GM12878 (cell line): ENCODE measurements around the gene TOX2. TPM values are rescaled to one million over a fixed set of nuclear protein-coding genes. Genes with fewer than 3 reads are reported as not detected.

Source experiments
- ATAC-seq: fragments of 200-7000 bp; cut with Tn5 transposase; 3 replicates; pipeline ENCODE4 v1.9.1; 2020; ENCODE audit warnings: mild to moderate bottlenecking, moderate library complexity
- BruUV-seq: library from RNA; stranded (reverse); fragments of 400-500 nt; replicated peaks from 2 replicates; lab custom pipeline; 2021; lab: Mats Ljungman, UMichigan
- CTCF ChIA-PET: fragments of 300-600 bp; sonication (Branson Sonifier 250); formaldehyde crosslinking; extraction: SDS; loops from one replicate; lab custom pipeline; 2021; ENCODE audit warnings: inconsistent platforms; lab: Yijun Ruan, JAX
- POLR2A ChIA-PET: fragments of 350-600 bp; formaldehyde crosslinking; extraction: SDS; loops from one replicate; lab custom pipeline; 2021; ENCODE audit warnings: inconsistent platforms; lab: Charles Lee
- RAD21 ChIA-PET: fragments of 300-600 bp; sonication (Branson Sonifier 250); formaldehyde crosslinking; loops from one replicate; lab custom pipeline; 2023; ENCODE audit warnings: antibody characterized with exemption; ENCODE audit not compliant: unreplicated experiment; lab: Charles Lee
- SMC1A ChIA-PET: fragments of 300-600 bp; sonication (Branson Sonifier 250); formaldehyde crosslinking; loops from one replicate; lab custom pipeline; 2023; ENCODE audit not compliant: unreplicated experiment, uncharacterized antibody; lab: Charles Lee
- DNase-seq: peaks from one replicate; pipeline ENCODE4 v3.0.0-alpha.2; 2011; ENCODE audit warnings: low read depth, low spot score
- FAIRE-seq: peaks from 3 replicates; lab custom pipeline; 2011; peaks lifted over from hg19 to GRCh38; lab: Jason Lieb, UNC
- H2AFZ ChIP-seq: 2 replicates; pipeline ENCODE4 v1.6.0; 2011; ENCODE audit warnings: low read depth, low read length, control low read depth; ENCODE audit not compliant: control insufficient read depth
- H3K27ac ChIP-seq: 2 replicates; pipeline ENCODE4 v1.5.1; 2011; ENCODE audit warnings: control low read depth; ENCODE audit not compliant: control insufficient read depth, insufficient read depth
- H3K27me3 ChIP-seq, 2 experiments: replicated peaks in 1 of 2; 2 replicates each; pipeline versions ENCODE4 v1.6.0 to v1.6.1; 2011; ENCODE audit warnings: low read length in 1 of 2; ENCODE audit not compliant: control insufficient read depth in 2 of 2, insufficient read depth in 2 of 2
- H3K36me3 ChIP-seq, 2 experiments: 2 replicates each; pipeline ENCODE4 v1.5.1; 2011; ENCODE audit warnings: low read length in 1 of 2; ENCODE audit not compliant: control insufficient read depth in 2 of 2, insufficient read depth in 2 of 2
- H3K4me1 ChIP-seq: 2 replicates; pipeline ENCODE4 v1.6.1; 2011; ENCODE audit warnings: mild to moderate bottlenecking, low read length, moderate library complexity, mixed read lengths; ENCODE audit not compliant: control insufficient read depth, insufficient read depth
- H3K4me2 ChIP-seq: 2 replicates; pipeline ENCODE4 v1.6.0; 2011; ENCODE audit warnings: control low read depth; ENCODE audit not compliant: control insufficient read depth, insufficient read depth
- H3K4me3 ChIP-seq: fragments of 200-600 bp; sonication (generic); 2 replicates; pipeline ENCODE4 v1.5.1; 2016
- H3K79me2 ChIP-seq: 2 replicates; pipeline ENCODE4 v1.6.0; 2011; ENCODE audit warnings: low read length; ENCODE audit not compliant: control insufficient read depth, insufficient read depth
- H3K9ac ChIP-seq: 2 replicates; pipeline ENCODE4 v1.8.0; 2011; ENCODE audit warnings: low read length, control low read depth, mixed read lengths; ENCODE audit not compliant: control insufficient read depth, insufficient read depth
- H3K9me3 ChIP-seq: replicated peaks from 3 replicates; pipeline ENCODE4 v1.5.1; 2011; ENCODE audit warnings: mild to moderate bottlenecking, low read length; ENCODE audit not compliant: control insufficient read depth, insufficient read depth
- H4K20me1 ChIP-seq: 2 replicates; pipeline ENCODE4 v1.6.0; 2011; ENCODE audit not compliant: control insufficient read depth, insufficient read depth
- GATAD2B ChIP-seq: fragments of 450-650 bp; conservative IDR thresholded peaks from 2 replicates; pipeline ENCODE4 v1.6.1; 2017; ENCODE audit warnings: low read depth, mild to moderate bottlenecking, moderate library complexity
- IKZF2 ChIP-seq, 2 experiments: fragments of 450-650 bp; IDR thresholded peaks; 2 replicates each; pipeline ENCODE4 v1.6.1; 2017; ENCODE audit warnings: mild to moderate bottlenecking in 2 of 2, moderate library complexity in 2 of 2
- NBN ChIP-seq: fragments of 450-650 bp; IDR thresholded peaks from 2 replicates; pipeline ENCODE4 v1.6.1; 2016
- NFXL1 ChIP-seq: fragments of 450-650 bp; IDR thresholded peaks from 2 replicates; pipeline ENCODE4 v1.6.1; 2017; ENCODE audit warnings: antibody characterized with exemption, mild to moderate bottlenecking, borderline replicate concordance
- POLR2AphosphoS5 ChIP-seq: IDR thresholded peaks from 2 replicates; pipeline ENCODE4 v1.6.1; 2011; ENCODE audit warnings: mild to moderate bottlenecking, low read length, inconsistent platforms
- RAD21 ChIP-seq: IDR thresholded peaks from 2 replicates; pipeline ENCODE4 v1.6.1; 2011; ENCODE audit warnings: mild to moderate bottlenecking, low read depth, low read length, moderate library complexity; ENCODE audit not compliant: insufficient read depth
- ZSCAN29 ChIP-seq: fragments of 450-650 bp; IDR thresholded peaks from 2 replicates; pipeline ENCODE4 v1.6.1; 2017; ENCODE audit warnings: mild to moderate bottlenecking, moderate library complexity
- WGBS: methylation state at CpG from one replicate; pipeline ENCODE4 v1.1.6; 2016; ENCODE audit warnings: low lambda C conversion rate; ENCODE audit not compliant: insufficient replicate concordance, insufficient coverage; ENCODE audit errors: missing lambda C conversion rate; 5-methylcytosine and 5-hydroxymethylcytosine counted together
- in situ Hi-C: fragments of 300-500 bp; cut with MboI; formaldehyde crosslinking; loops from 9 replicates; pipeline ENCODE4 v1.14.3; 2018; ENCODE audit warnings: mixed read lengths
- intact Hi-C: fragments of 100-400 bp; cut with micrococcal nuclease; formaldehyde crosslinking; loops from one replicate; pipeline ENCODE4 v1.14.2; 2022; ENCODE audit not compliant: unreplicated experiment
- polyA plus RNA-seq, 11 experiments: library from polyadenylated mRNA; depleted of rRNA in 4 of 11; unstranded in 6 of 11; stranded (reverse) in 5 of 11; fragments of >200 nt; fragmentation: Nextera tagmentation in 4 of 11; fragmentation: Illumina TruSeq in 1 of 11; extraction: Ambion mirVana in 4 of 11; extraction: Trizol in 1 of 11; gene quantifications; 1 replicate in 1 of 11; 2 replicates in 10 of 11; pipeline versions ENCODE4 v1.2.1 to v1.2.3, GENCODE V29; 2011 to 2016; ENCODE audit warnings: inconsistent platforms in 2 of 11, missing spikeins in 2 of 11, low read depth in 1 of 11
- total RNA-seq, 4 experiments: library from RNA; depleted of rRNA in 3 of 4; stranded (reverse); fragments of >200 nt in 3 of 4; fragmentation: Illumina TruSeq in 1 of 4; extraction: Trizol in 1 of 4; gene quantifications; 2 replicates each; pipeline versions ENCODE4 v1.2.1 to v1.2.3, GENCODE V29; 2013 to 2021
- TF ChIP-seq, protein P1 (sequence below), 3 experiments: IDR thresholded peaks in 2 of 3; conservative IDR thresholded peaks in 1 of 3; 2 replicates each; pipeline ENCODE4 v1.5.1; 2011; ENCODE audit warnings: low read depth in 3 of 3, low read length in 3 of 3, mild to moderate bottlenecking in 3 of 3, control low read depth in 2 of 3, moderate library complexity in 2 of 3, inconsistent platforms in 1 of 3, mixed read lengths in 1 of 3; ENCODE audit not compliant: control insufficient read depth in 2 of 3, insufficient read depth in 1 of 3; ENCODE audit errors: extremely low read depth in 1 of 3
- TF ChIP-seq, protein P2 (sequence below): fragments of 150-350 bp; IDR thresholded peaks from 2 replicates; pipeline ENCODE4 v1.6.1; 2016; ENCODE audit warnings: low read depth, low read length

TOX2 gene
- total and polyA plus RNA-seq, 10 of the 15 experiments (the other 5 are each of a cell fraction or from before 2014, with no cell fraction given) = 2.6 to 40.5 (median 7.9) TPM

DNA sequence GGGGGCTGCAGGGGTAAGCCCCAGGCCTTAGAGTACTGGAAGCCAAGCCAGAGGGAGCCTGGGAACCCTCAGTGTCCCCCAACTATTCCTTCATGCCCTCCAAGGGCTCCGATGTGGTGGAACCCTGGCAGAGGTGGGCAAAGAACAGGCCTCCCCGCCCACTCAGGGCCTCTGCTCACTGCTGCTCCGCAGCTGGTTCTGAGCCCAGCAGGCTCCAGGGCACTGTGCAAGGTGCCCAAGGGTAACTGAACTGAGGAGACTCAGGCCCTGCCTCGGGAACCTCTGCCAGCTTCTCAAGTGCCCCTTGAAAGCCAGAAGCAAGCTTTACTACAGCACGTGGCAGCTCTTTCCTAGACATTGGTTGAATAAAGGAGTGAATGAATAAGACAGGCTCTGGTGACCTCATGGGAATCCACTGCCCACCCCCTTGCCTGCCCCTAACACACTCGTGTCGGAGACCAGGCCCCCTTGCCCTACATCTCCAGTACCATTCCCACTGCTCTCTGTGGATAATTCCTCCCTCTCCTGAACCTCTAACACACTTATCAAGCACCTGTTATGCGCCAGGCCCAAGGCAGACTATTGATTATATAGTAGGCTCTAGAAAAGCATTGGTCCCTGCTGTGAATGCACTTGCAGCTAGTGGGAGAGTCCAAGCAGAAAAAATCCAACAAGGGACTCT lies 55.0 kb downstream of the TOX2 start (continued):
- no peak for TF ChIP-seq POLR2AphosphoS5
- TF ChIP-seq GATAD2B = no peak
- TF ChIP-seq, protein P1, sequence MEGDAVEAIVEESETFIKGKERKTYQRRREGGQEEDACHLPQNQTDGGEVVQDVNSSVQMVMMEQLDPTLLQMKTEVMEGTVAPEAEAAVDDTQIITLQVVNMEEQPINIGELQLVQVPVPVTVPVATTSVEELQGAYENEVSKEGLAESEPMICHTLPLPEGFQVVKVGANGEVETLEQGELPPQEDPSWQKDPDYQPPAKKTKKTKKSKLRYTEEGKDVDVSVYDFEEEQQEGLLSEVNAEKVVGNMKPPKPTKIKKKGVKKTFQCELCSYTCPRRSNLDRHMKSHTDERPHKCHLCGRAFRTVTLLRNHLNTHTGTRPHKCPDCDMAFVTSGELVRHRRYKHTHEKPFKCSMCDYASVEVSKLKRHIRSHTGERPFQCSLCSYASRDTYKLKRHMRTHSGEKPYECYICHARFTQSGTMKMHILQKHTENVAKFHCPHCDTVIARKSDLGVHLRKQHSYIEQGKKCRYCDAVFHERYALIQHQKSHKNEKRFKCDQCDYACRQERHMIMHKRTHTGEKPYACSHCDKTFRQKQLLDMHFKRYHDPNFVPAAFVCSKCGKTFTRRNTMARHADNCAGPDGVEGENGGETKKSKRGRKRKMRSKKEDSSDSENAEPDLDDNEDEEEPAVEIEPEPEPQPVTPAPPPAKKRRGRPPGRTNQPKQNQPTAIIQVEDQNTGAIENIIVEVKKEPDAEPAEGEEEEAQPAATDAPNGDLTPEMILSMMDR (IDR thresholded peaks at IDR 0.05 in 2 of 3, conservative IDR thresholded peaks at IDR 0.05 in 1 of 3; ENCODE audit: control insufficient read depth in 2 of 3, extremely low read depth in 1 of 3, insufficient read depth in 1 of 3, low read depth in 3 of 3, low read length in 3 of 3) = no peak

DNA sequence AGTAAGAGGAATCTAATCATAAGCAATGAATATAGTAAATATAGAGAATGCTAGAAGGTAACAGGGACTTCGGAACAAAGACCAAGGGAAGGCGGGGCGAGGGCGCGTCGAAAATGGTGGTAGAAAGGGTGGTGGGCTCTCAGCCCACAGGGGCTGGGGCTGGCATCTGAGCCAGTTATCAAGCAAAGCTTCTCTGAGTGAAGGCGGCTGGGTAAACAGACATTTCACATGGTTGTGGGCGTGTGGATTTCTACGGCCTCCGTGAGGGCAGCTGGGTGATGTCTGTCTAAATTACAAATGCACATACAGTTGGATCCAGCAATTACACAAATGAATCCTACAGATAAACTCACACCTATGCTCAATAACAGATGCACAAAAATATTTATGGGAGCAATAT lies 56.6 kb downstream of the TOX2 start:
- H4K20me1 ChIP-seq = no peaks in the 10 kb centered on the region
- no peaks in the 10 kb centered on the region for H3K27me3 ChIP-seq
- H3K9ac ChIP-seq = no peak overlapping the region
- ChIA-PET POLR2A (interaction anchor here (1.0 kb wide), 1 partner anchor 19 kb away, joined by 3 read pairs; no protein-coding TSS in a partner anchor), RAD21 (interaction anchor here (0.6 to 0.9 kb wide), 3 partner anchors 17 to 421 kb away, joined by 3 read pairs; no protein-coding TSS in a partner anchor), SMC1A (interaction anchor here (1.0 to 1.1 kb wide), 3 partner anchors 11 to 223 kb away, joined by 3 read pairs; no protein-coding TSS in a partner anchor), CTCF (interaction anchor here (1.5 kb wide), 2 partner anchors 12 to 52 kb away, joined by 3 to 6 read pairs; no protein-coding TSS in a partner anchor)
- H3K27ac ChIP-seq = no peak overlapping the region
- no peaks in the 10 kb centered on the region for H3K4me1 ChIP-seq
- no peaks in the 10 kb centered on the region for H3K9me3 ChIP-seq
- DNase-seq = no peak
- 93% methylated on average over 10 of the region's 10 CpGs for WGBS
- TF ChIP-seq IKZF2 (IDR thresholded peaks at IDR 0.05) (no peak), NFXL1 (no peak), ZSCAN29 (no peak), RAD21 (no peak), NBN (no peak)
- TF ChIP-seq, protein P2, sequence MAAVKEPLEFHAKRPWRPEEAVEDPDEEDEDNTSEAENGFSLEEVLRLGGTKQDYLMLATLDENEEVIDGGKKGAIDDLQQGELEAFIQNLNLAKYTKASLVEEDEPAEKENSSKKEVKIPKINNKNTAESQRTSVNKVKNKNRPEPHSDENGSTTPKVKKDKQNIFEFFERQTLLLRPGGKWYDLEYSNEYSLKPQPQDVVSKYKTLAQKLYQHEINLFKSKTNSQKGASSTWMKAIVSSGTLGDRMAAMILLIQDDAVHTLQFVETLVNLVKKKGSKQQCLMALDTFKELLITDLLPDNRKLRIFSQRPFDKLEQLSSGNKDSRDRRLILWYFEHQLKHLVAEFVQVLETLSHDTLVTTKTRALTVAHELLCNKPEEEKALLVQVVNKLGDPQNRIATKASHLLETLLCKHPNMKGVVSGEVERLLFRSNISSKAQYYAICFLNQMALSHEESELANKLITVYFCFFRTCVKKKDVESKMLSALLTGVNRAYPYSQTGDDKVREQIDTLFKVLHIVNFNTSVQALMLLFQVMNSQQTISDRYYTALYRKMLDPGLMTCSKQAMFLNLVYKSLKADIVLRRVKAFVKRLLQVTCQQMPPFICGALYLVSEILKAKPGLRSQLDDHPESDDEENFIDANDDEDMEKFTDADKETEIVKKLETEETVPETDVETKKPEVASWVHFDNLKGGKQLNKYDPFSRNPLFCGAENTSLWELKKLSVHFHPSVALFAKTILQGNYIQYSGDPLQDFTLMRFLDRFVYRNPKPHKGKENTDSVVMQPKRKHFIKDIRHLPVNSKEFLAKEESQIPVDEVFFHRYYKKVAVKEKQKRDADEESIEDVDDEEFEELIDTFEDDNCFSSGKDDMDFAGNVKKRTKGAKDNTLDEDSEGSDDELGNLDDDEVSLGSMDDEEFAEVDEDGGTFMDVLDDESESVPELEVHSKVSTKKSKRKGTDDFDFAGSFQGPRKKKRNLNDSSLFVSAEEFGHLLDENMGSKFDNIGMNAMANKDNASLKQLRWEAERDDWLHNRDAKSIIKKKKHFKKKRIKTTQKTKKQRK = no peak
- TF ChIP-seq, all 136 proteins: peak for 0
- no peak for FAIRE-seq
- intact Hi-C loops (no loop called here), in situ Hi-C loops (no loop called here)
- no peaks in the 10 kb centered on the region for H3K79me2 ChIP-seq
- H2AFZ ChIP-seq = no peak overlapping the region
- no TSS peak for BruUV-seq
- ATAC-seq = no peak
- no peak overlapping the region for H3K4me2 ChIP-seq
- no peak overlapping the region for H3K4me3 ChIP-seq
- peaks cover 0 to 2% of the 10 kb centered on the region in 2 experiments; a peak in 2 of 4 replicates for H3K36me3 ChIP-seq
